ENCODE results near the gene ARAP2. TPM values are rescaled to one million over a fixed set of nuclear protein-coding genes. Genes with fewer than 3 reads are reported as not detected.

Gene ARAP2
- total RNA-seq, 2 experiments from 2014 or later, result 35.8 to 49.7 TPM

DNA sequence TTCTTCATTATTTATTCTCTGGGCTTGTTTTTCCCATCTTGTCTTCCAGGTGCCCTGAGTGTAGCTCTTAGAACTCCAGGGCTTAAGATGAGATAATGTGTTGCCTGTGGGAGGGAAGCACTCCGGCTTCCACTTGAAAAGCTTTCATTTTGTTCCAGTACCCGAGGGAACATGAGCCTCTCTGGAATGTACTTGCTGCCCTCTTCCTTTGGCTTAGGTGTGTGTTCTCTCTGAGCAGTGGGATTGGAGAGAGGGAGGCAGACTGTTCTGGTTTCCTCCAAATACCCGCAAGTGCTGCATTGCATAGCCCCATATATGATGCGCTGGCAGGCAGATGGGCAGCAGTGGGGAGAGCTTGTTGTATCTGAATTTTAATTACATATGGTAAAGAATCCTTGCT lies 36.2 kb upstream of the ARAP2 start:
- no peak overlapping the region for H3K27ac Mint-ChIP-seq
- POLR2A ChIA-PET, result no interaction called here
- peaks cover 11% of the 10 kb centered on the region for H3K9me3 Mint-ChIP-seq

GRCh38 chr4:36278789-36279188 lies 34.5 kb upstream of the ARAP2 start:
- no peak for DNase-seq
- Mint-ChIP-seq H3K4me3 (no peak overlapping the region), H3K36me3 (ENCODE audit: low read depth) (peaks cover 9% of the 10 kb centered on the region), H3K9me3 (peaks cover 7% of the 10 kb centered on the region), H3K27ac (no peak overlapping the region), H3K27me3 (peaks cover 6% of the 10 kb centered on the region), H3K4me1 (peaks cover 32% of the 10 kb centered on the region)
- CTCF ChIA-PET, result no interaction called here
- POLR2A ChIA-PET, result no interaction called here

More for the DNA sequence above, 36.2 kb upstream of the ARAP2 start:
- CTCF ChIA-PET, result interaction anchor here (0.8 to 2.5 kb wide), 7 partner anchors 9 to 79 kb away, joined by 3 to 9 read pairs (median 4); partner anchors contain the start of gene ARAP2
- peaks cover 50% of the 10 kb centered on the region for H3K4me1 Mint-ChIP-seq
- H3K27me3 Mint-ChIP-seq, result peaks cover 6% of the 10 kb centered on the region
- no peak for DNase-seq
- peaks cover 14% of the 10 kb centered on the region for H3K36me3 Mint-ChIP-seq (ENCODE audit: low read depth)
- H3K4me3 Mint-ChIP-seq, result no peak overlapping the region

GRCh38 chr4:36277533-36277932 lies 33.2 kb upstream of the ARAP2 start:
- ChIA-PET POLR2A (interaction anchor here (0.5 kb wide), 1 partner anchor 35 kb away, joined by 3 read pairs; no protein-coding TSS in a partner anchor), CTCF (interaction anchor here (0.8 to 1.4 kb wide), 5 partner anchors 10 to 37 kb away, joined by 3 to 7 read pairs (median 4); no protein-coding TSS in a partner anchor)
- no peak overlapping the region for H3K27ac Mint-ChIP-seq
- peaks cover 5% of the 10 kb centered on the region for H3K36me3 Mint-ChIP-seq (ENCODE audit: low read depth)
- peaks cover 6% of the 10 kb centered on the region for H3K27me3 Mint-ChIP-seq
- DNase-seq, result no peak
- H3K4me1 Mint-ChIP-seq, result peaks cover 31% of the 10 kb centered on the region
- H3K9me3 Mint-ChIP-seq, result peaks cover 2% of the 10 kb centered on the region
- H3K4me3 Mint-ChIP-seq, result no peak overlapping the region

DNA sequence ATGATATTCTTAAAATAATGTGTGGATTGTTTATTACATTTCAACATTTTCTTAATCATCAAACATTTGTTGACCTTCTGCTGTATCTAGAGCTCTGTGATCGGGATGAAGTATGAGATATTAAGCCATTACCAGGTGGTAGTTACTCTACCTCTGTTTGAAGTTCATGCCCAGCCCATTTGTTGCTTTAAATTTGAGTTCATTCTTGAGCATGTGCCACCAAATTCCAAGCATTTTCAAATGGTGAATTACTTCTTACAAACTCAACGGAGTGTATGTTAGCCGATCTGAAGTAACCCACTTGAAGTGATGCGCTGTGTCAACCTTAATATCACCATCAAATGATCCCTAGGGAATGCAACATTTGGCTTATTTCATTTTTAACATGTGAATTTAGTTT lies 29.8 kb upstream of the ARAP2 start:
- CTCF ChIA-PET, result interaction anchor here (0.5 to 0.9 kb wide), 2 partner anchors 12 to 27 kb away, joined by 3 read pairs; no protein-coding TSS in a partner anchor
- Mint-ChIP-seq H3K4me1 (peaks cover 20% of the 10 kb centered on the region), H3K27ac (no peak overlapping the region), H3K4me3 (no peak overlapping the region), H3K9me3 (peaks cover 6% of the 10 kb centered on the region), H3K27me3 (peaks cover 6% of the 10 kb centered on the region), H3K36me3 (ENCODE audit: low read depth) (no peaks in the 10 kb centered on the region)
- DNase-seq, result no peak
- POLR2A ChIA-PET, result no interaction called here

DNA sequence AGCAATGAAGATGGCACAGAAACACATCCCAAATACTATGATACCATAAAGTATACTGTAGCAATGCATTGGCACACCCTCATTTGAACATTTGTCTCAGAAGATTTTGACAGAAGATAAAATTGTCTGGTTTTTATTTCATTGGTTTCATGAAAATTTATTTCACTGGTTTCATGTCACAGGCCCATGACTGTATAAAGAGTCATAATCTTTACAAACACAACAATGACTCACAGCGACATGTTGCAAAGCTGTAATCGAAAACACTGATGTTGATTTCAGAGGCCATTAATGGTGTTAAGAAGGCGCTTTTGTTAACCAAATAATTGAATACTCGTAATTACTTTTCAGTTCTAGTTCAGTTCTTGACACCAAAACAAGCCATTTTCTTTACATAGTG lies 29.0 kb upstream of the ARAP2 start:
- DNase-seq, result no peak
- no peaks in the 10 kb centered on the region for H3K36me3 Mint-ChIP-seq (ENCODE audit: low read depth)
- H3K4me3 Mint-ChIP-seq, result no peak overlapping the region
- H3K4me1 Mint-ChIP-seq, result peaks cover 21% of the 10 kb centered on the region
- ChIA-PET POLR2A (no interaction called here), CTCF (no interaction called here)
- H3K9me3 Mint-ChIP-seq, result peaks cover 7% of the 10 kb centered on the region
- H3K27me3 Mint-ChIP-seq, result peaks cover 3% of the 10 kb centered on the region
- no peak overlapping the region for H3K27ac Mint-ChIP-seq

DNA sequence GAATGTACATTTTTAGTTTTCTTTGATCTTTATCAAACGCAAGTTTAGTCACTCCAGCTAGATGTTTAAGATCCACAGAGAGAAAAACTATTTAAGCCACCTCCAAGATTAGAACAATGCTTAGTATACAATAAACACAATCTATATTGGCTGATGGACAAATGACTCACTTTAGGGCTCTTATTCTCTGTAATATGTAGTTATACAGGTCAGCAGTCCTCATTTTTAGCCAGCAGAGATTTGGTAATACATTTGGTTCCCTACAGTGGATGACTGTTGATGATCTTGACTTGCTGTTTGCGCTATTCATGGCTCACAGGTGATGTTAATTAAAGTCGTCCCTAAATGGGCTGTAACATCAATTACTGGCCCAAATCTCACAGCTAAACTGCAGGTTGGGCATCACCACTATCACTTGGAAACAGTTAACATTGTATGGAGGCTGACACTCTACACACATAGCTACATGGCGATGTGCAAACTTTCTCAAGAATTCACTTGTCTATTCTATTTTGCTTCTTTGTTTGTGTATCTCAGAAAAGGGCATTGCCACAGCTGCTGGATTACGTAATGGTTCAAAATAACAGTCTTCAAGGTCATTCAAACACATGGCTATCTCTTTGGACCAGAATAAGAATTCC lies 25.3 kb upstream of the ARAP2 start:
- Mint-ChIP-seq H3K27ac (no peak overlapping the region), H3K36me3 (ENCODE audit: low read depth) (no peaks in the 10 kb centered on the region), H3K4me3 (no peak overlapping the region), H3K4me1 (peaks cover 28% of the 10 kb centered on the region), H3K27me3 (no peaks in the 10 kb centered on the region), H3K9me3 (peaks cover 8% of the 10 kb centered on the region)
- CTCF ChIA-PET, result interaction anchor here (1.0 to 2.1 kb wide), 3 partner anchors 10 to 16 kb away, joined by 3 to 6 read pairs (median 3); no protein-coding TSS in a partner anchor
- POLR2A ChIA-PET, result no interaction called here
- DNase-seq, result no peak

- ChIA-PET POLR2A (no interaction called here), CTCF (interaction anchor here (0.9 to 1.4 kb wide), 5 partner anchors 10 to 42 kb away, joined by 3 read pairs; partner anchors contain the start of gene ARAP2)
- Mint-ChIP-seq H3K27ac (no peak overlapping the region), H3K9me3 (peaks cover 8% of the 10 kb centered on the region), H3K4me3 (no peak overlapping the region), H3K4me1 (peaks cover 34% of the 10 kb centered on the region), H3K36me3 (ENCODE audit: low read depth) (no peaks in the 10 kb centered on the region), H3K27me3 (no peaks in the 10 kb centered on the region)
- DNase-seq, result peak; percentile 27
Observed at GRCh38 chr4:36269101-36269500, 24.8 kb upstream of the ARAP2 start.

GRCh38 chr4:36267486-36268268 lies 23.4 kb upstream of the ARAP2 start:
- H3K27me3 Mint-ChIP-seq, result no peaks in the 10 kb centered on the region
- H3K4me3 Mint-ChIP-seq, result no peak overlapping the region
- CTCF ChIA-PET, result interaction anchor here (0.8 to 1.8 kb wide), 9 partner anchors 9 to 125 kb away, joined by 3 to 10 read pairs (median 3); partner anchors contain the start of genes ARAP2 and DTHD1
- no peaks in the 10 kb centered on the region for H3K36me3 Mint-ChIP-seq (ENCODE audit: low read depth)
- DNase-seq, result no peak
- H3K4me1 Mint-ChIP-seq, result peaks cover 35% of the 10 kb centered on the region
- H3K9me3 Mint-ChIP-seq, result peaks cover 8% of the 10 kb centered on the region
- POLR2A ChIA-PET, result no interaction called here
- peak overlapping the region; percentile 41 for H3K27ac Mint-ChIP-seq

- no peak for DNase-seq
- Mint-ChIP-seq H3K27me3 (no peaks in the 10 kb centered on the region), H3K27ac (no peak overlapping the region), H3K9me3 (peaks cover 6% of the 10 kb centered on the region), H3K4me1 (peaks cover 34% of the 10 kb centered on the region), H3K4me3 (no peak overlapping the region), H3K36me3 (ENCODE audit: low read depth) (no peaks in the 10 kb centered on the region)
- ChIA-PET POLR2A (no interaction called here), CTCF (interaction anchor here (0.6 to 2.0 kb wide), 6 partner anchors 10 to 62 kb away, joined by 3 to 4 read pairs (median 3); partner anchors contain the start of gene ARAP2)
Observed at GRCh38 chr4:36264207-36264826, 20.0 kb upstream of the ARAP2 start.

GRCh38 chr4:36260731-36261130 lies 16.4 kb upstream of the ARAP2 start:
- no peak for DNase-seq
- peaks cover 21% of the 10 kb centered on the region for H3K4me1 Mint-ChIP-seq
- H3K27ac Mint-ChIP-seq, result no peak overlapping the region
- ChIA-PET POLR2A (no interaction called here), CTCF (interaction anchor here (0.5 to 2.0 kb wide), 2 partner anchors 17 to 38 kb away, joined by 3 to 8 read pairs; partner anchors contain the start of gene ARAP2)
- no peaks in the 10 kb centered on the region for H3K9me3 Mint-ChIP-seq
- peaks cover 2% of the 10 kb centered on the region for H3K36me3 Mint-ChIP-seq (ENCODE audit: low read depth)
- no peaks in the 10 kb centered on the region for H3K27me3 Mint-ChIP-seq
- no peak overlapping the region for H3K4me3 Mint-ChIP-seq

- H3K27me3 Mint-ChIP-seq, result no peaks in the 10 kb centered on the region
- H3K9me3 Mint-ChIP-seq, result no peaks in the 10 kb centered on the region
- peak overlapping the region; percentile 94 for H3K27ac Mint-ChIP-seq
- peak; percentile 12 for DNase-seq
- H3K4me3 Mint-ChIP-seq, result peak overlapping the region; percentile 17
- H3K36me3 Mint-ChIP-seq (ENCODE audit: low read depth), result peaks cover 2% of the 10 kb centered on the region
- CTCF ChIA-PET, result interaction anchor here (1.2 kb wide), 1 partner anchor 11 kb away, joined by 3 read pairs; no protein-coding TSS in a partner anchor
- peaks cover 39% of the 10 kb centered on the region for H3K4me1 Mint-ChIP-seq
- POLR2A ChIA-PET, result interaction anchor here (1.7 kb wide), 1 partner anchor 13 kb away, joined by 5 read pairs; the partner anchor contains the start of gene ARAP2
Observed at GRCh38 chr4:36256398-36256891, 12.1 kb upstream of the ARAP2 start.

DNA sequence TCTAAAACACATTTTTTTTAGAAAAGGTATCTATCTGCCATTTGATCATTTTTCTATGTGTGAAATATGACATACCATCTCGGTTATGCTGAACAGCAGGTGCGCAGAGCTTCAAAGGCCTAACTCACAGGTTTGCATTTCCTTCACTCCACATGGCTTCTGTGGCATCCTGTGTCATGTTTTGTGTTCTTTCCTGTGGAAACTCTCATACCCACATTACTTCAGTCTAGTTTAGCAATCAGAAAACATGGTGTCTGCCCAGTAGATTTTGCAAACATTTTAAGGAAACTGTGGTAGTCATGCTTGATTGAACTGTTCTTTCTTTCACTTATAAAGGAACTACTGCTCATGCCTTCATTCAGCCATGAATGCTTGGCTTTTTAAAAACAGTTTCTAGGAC lies 11.3 kb upstream of the ARAP2 start:
- DNase-seq, result peak; percentile 86
- H3K4me1 Mint-ChIP-seq, result peaks cover 42% of the 10 kb centered on the region
- no peaks in the 10 kb centered on the region for H3K9me3 Mint-ChIP-seq
- H3K27me3 Mint-ChIP-seq, result no peaks in the 10 kb centered on the region
- H3K27ac Mint-ChIP-seq, result peak overlapping the region; percentile 94
- POLR2A ChIA-PET, result interaction anchor here (1.7 kb wide), 1 partner anchor 12 kb away, joined by 5 read pairs; the partner anchor contains the start of gene ARAP2
- CTCF ChIA-PET, result interaction anchor here (0.6 to 1.9 kb wide), 3 partner anchors 11 to 71 kb away, joined by 3 to 8 read pairs (median 3); partner anchors contain the start of gene ARAP2
- H3K36me3 Mint-ChIP-seq (ENCODE audit: low read depth), result peaks cover 2% of the 10 kb centered on the region
- H3K4me3 Mint-ChIP-seq, result peak overlapping the region; percentile 61

Measured in activated CD4-positive, alpha-beta T cell treated with anti-CD3 and anti-CD28 coated beads, Interleukin-2, amount 10 ng/mL, durations not matched to agents 7 days and 5 days (primary cell).